ENCODE data around the gene ARID5A.

Gene ARID5A

DNA sequence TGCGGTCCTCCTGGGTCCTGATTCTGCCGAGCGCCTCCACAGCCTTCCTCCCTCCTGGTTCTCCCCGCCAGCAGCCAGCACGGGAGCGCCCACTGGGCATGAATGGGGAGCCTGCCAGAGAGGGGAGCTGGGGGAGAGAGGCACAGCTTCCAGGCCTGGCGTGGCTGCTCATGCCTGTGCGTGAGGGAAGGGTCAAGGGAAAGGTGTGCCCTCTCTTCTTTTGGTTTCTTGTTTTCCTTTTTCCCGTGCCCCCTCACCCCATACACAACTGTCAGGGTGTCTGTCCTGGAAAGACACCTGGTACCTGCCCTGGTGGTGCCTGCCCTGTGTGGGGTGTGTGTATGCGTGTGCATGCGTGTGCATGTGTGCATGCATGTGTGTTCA, 26.7 kb upstream of the ARID5A start:
- no peak for DNase-seq (ENCODE audit: low read depth, low spot score)
- TF ChIP-seq CTCF (IDR thresholded peaks at IDR 0.05; ENCODE audit: insufficient read depth, low read length, missing control alignments): no peak
- H3K4me3 ChIP-seq (ENCODE audit: low read depth, low read length): no peak overlapping the region
- POLR2A ChIA-PET: no interaction called here
- CTCF ChIA-PET: interaction anchor here (0.9 to 10.0 kb wide), 31 partner anchors 8 to 517 kb away, joined by 3 to 340 read pairs (median 7); partner anchors contain the start of genes ASTL, CIAO1 and SNRNP200

DNA sequence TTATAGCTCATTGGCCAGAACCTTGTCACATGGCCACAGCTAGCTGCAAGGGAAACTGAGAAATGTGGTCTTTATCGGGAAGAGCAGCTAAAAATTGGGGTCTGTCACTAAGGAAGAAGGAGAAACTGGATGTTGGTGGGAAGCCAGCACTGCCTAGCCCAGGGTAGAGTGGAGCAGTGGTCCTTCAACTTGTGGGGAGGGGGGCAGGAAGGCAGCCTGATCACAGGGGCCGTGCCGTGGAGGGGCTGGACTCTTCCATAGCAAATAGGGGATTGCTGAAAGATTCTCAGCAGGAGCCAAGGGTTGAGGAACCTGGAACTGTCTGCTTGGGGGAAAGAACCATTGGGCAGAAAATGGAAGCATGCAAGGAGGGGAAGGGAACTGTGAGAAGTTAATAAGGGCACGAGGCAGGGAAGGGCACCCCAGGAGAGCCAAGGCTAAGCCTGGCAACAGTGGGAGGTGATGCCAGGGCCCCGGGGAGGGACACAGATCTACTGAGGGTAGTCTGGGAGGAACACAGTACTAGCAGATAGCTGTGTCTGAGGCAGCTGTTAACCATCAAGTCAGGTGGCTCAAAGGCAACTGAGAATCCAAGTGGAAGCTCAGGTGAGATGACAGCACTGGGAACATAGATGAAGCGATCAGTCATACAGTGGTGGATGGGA, 25.5 kb upstream of the ARID5A start:
- CTCF ChIA-PET: interaction anchor here (0.7 to 10.0 kb wide), 22 partner anchors 11 to 518 kb away, joined by 3 to 340 read pairs (median 6); partner anchors contain the start of genes ASTL and SNRNP200
- POLR2A ChIA-PET: no interaction called here
- H3K4me3 ChIP-seq (ENCODE audit: low read depth, low read length): no peak overlapping the region
- TF ChIP-seq CTCF (IDR thresholded peaks at IDR 0.05; ENCODE audit: insufficient read depth, low read length, missing control alignments): no peak
- no peak for DNase-seq (ENCODE audit: low read depth, low spot score)

GRCh38 chr2:96511851-96512250, 24.7 kb upstream of the ARID5A start:
- DNase-seq (ENCODE audit: low read depth, low spot score): no peak
- no peak overlapping the region for H3K4me3 ChIP-seq (ENCODE audit: low read depth, low read length)
- ChIA-PET CTCF (interaction anchor here (0.8 to 10.0 kb wide), 12 partner anchors 9 to 519 kb away, joined by 3 to 340 read pairs (median 10); partner anchors contain the start of genes ARID5A and ASTL), POLR2A (no interaction called here)
- no peak for TF ChIP-seq CTCF (IDR thresholded peaks at IDR 0.05; ENCODE audit: insufficient read depth, low read length, missing control alignments)

DNA sequence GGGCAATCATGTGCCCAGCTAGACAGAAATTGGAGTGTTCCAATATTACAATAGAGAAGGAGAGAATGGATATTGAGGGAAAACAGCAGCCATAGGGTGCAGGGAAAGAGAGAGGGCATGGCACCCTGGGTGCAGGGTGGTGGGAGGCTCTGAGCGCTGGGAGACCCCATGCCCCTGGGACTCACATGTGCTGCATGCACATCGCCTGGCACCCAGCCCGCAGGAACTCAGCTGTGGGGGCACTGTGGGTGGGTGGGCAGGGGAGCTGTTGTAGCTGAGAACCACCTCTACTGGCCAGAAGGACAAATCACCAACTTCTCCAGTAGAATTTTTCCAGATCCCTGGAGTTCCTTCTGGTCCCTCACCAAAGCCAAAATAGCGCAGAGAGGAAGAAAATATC, 24.2 kb upstream of the ARID5A start:
- ChIA-PET CTCF (interaction anchor here (0.8 to 10.0 kb wide), 11 partner anchors 10 to 520 kb away, joined by 3 to 340 read pairs (median 4); partner anchors contain the start of gene ARID5A), POLR2A (no interaction called here)
- no peak for TF ChIP-seq CTCF (IDR thresholded peaks at IDR 0.05; ENCODE audit: insufficient read depth, low read length, missing control alignments)
- H3K4me3 ChIP-seq (ENCODE audit: low read depth, low read length): no peak overlapping the region
- DNase-seq (ENCODE audit: low read depth, low spot score): no peak

DNA sequence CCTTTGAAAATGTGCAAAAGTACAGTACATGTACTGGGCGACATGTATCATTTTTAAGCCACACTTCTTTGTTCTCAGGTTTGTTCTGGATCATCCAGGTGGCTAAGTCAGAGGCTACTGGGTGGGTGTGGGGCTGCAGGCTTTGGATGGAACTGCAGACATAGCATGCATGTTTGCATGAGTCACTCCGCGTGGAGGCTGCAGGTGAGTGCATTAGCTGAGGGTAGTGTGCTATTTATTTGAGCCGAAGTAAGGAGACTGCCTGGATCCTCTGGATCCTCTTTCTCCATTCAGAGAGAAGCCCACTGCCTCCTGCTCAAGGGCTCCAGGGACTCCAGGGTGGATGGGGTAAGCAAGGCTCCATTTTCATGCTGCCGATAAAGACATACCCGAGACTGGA, 22.0 kb upstream of the ARID5A start:
- ChIA-PET CTCF (interaction anchor here (1.0 to 7.2 kb wide), 2 partner anchors 11 to 16 kb away, joined by 3 to 98 read pairs; no protein-coding TSS in a partner anchor), POLR2A (no interaction called here)
- TF ChIP-seq CTCF (IDR thresholded peaks at IDR 0.05; ENCODE audit: insufficient read depth, low read length, missing control alignments): no peak
- no peak for DNase-seq (ENCODE audit: low read depth, low spot score)
- no peak overlapping the region for H3K4me3 ChIP-seq (ENCODE audit: low read depth, low read length)

GRCh38 chr2:96517079-96517478, 19.5 kb upstream of the ARID5A start:
- CTCF ChIA-PET: interaction anchor here (1.0 to 2.9 kb wide), 5 partner anchors 8 to 111 kb away, joined by 4 to 28 read pairs (median 6); partner anchors contain the start of gene NEURL3
- H3K4me3 ChIP-seq (ENCODE audit: low read depth, low read length): no peak overlapping the region
- TF ChIP-seq CTCF (IDR thresholded peaks at IDR 0.05; ENCODE audit: insufficient read depth, low read length, missing control alignments): no peak
- DNase-seq (ENCODE audit: low read depth, low spot score): no peak
- POLR2A ChIA-PET: no interaction called here

Data from AG04449 (cell line).